Measurements from ENCODE around the gene IBA57.

DNA sequence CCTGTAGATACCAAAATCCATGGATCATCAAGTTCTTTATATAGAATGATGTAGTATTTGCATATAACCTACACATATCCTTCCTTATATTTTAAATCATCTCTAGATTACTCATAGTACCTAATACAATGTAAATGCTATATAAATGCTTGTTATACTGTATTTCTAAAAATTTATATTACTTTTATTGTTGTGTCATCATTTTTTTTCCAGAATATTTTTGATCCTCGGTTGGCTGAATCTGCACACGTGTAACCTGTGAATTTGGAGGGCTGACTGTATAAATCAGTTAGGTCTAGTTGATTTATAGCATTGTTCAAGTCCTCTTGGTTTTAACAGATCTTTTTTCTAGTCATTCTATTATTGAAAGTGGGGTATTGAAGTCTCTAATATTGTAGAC lies 65.6 kb downstream of the IBA57 start:
- TF ChIP-seq EZH2phosphoT487 (IDR thresholded peaks at IDR 0.05; ENCODE audit: low read length) = no peak
- TF ChIP-seq, protein P1, sequence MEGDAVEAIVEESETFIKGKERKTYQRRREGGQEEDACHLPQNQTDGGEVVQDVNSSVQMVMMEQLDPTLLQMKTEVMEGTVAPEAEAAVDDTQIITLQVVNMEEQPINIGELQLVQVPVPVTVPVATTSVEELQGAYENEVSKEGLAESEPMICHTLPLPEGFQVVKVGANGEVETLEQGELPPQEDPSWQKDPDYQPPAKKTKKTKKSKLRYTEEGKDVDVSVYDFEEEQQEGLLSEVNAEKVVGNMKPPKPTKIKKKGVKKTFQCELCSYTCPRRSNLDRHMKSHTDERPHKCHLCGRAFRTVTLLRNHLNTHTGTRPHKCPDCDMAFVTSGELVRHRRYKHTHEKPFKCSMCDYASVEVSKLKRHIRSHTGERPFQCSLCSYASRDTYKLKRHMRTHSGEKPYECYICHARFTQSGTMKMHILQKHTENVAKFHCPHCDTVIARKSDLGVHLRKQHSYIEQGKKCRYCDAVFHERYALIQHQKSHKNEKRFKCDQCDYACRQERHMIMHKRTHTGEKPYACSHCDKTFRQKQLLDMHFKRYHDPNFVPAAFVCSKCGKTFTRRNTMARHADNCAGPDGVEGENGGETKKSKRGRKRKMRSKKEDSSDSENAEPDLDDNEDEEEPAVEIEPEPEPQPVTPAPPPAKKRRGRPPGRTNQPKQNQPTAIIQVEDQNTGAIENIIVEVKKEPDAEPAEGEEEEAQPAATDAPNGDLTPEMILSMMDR (IDR thresholded peaks at IDR 0.05; ENCODE audit: low read length) = no peak
